ENCODE measurements around the gene DHDDS. TPM values are rescaled to one million over a fixed set of nuclear protein-coding genes. Genes with fewer than 3 reads are reported as not detected.

DHDDS gene
- total and polyA plus RNA-seq, 2 of the 13 experiments (the other 11 are each of a cell fraction or from before 2014, with no cell fraction given) = 18.9 to 28.3 TPM

GRCh38 chr1:26431979-26432695 lies at the start of gene DHDDS (continued):
- TF ChIP-seq SATB2 (CRISPR knock-in tag; IDR thresholded peaks at IDR 0.05) (peak; percentile 98), RNF2 (conservative IDR thresholded peaks at IDR 0.05; ENCODE audit: low read depth) (peak; percentile 98), ZSCAN12 (CRISPR knock-in tag; IDR thresholded peaks at IDR 0.05) (peak; percentile 36; the same call in 1 of the 2 replicates), ATF3 (CRISPR knock-in tag; IDR thresholded peaks at IDR 0.05) (peak; percentile 70), ZNF891 (CRISPR knock-in tag; IDR thresholded peaks at IDR 0.05) (peak; percentile 98), ZNF460 (CRISPR knock-in tag; IDR thresholded peaks at IDR 0.05; ENCODE audit: borderline replicate concordance) (no peak), ZNF605 (CRISPR knock-in tag; IDR thresholded peaks at IDR 0.05) (peak; percentile 95), ZNF598 (CRISPR knock-in tag; IDR thresholded peaks at IDR 0.05; ENCODE audit: borderline replicate concordance) (peak; percentile 96; the same call in 1 of the 2 replicates), ZNF546 (CRISPR knock-in tag; conservative IDR thresholded peaks at IDR 0.05) (peak; percentile 94; the same call in 1 of the 2 replicates), ZNF17 (CRISPR knock-in tag; IDR thresholded peaks at IDR 0.05) (no peak), MYC (CRISPR knock-in tag; IDR thresholded peaks at IDR 0.05; ENCODE audit: borderline replicate concordance) (peak; percentile 99), FOXP4 (CRISPR knock-in tag; IDR thresholded peaks at IDR 0.05) (peak; percentile 72), ZBTB7A (CRISPR knock-in tag; IDR thresholded peaks at IDR 0.05) (peak; percentile 81; the same call in 1 of the 2 replicates), ZNF160 (CRISPR knock-in tag; IDR thresholded peaks at IDR 0.05) (peak; percentile 75; the same call in 1 of the 2 replicates), NFATC3 (CRISPR knock-in tag; IDR thresholded peaks at IDR 0.05) (peak; percentile 98), ZNF788 (CRISPR knock-in tag; IDR thresholded peaks at IDR 0.05; ENCODE audit: borderline replicate concordance) (peak; percentile 97), STAT5B (CRISPR knock-in tag; IDR thresholded peaks at IDR 0.05) (peak; percentile 90), CERS6 (CRISPR knock-in tag; IDR thresholded peaks at IDR 0.05) (no peak), PAXIP1 (CRISPR knock-in tag; conservative IDR thresholded peaks at IDR 0.05) (no peak; the same call in none of the 2 replicates), JUND (CRISPR knock-in tag; IDR thresholded peaks at IDR 0.05) (no peak; the same call in 1 of the 2 replicates), MXD3 (CRISPR knock-in tag; IDR thresholded peaks at IDR 0.05) (peak; percentile 99), HES4 (CRISPR knock-in tag; IDR thresholded peaks at IDR 0.05; ENCODE audit: borderline replicate concordance) (peak; percentile 95), ZNF350 (CRISPR knock-in tag; IDR thresholded peaks at IDR 0.05; ENCODE audit: borderline replicate concordance, low read depth) (peak; percentile 95)
